ENCODE measurements around the gene ST6GAL1.
"Not testable (repeated sequence)": the region's sequence is repeated elsewhere in the genome, so short reads cannot be mapped to it uniquely, and the experiment has no call there.

The ST6GAL1 gene

GRCh38 chr3:186966406-186966805 lies 36.1 kb downstream of the ST6GAL1 start:
- no peak for DNase-seq

- DNase-seq, result not testable (repeated sequence)
Observed at GRCh38 chr3:186967236-186967635, 36.9 kb downstream of the ST6GAL1 start.

- DNase-seq, result peak in 12 of 51 donors; percentile 9 to 30 (median 20)
Observed at GRCh38 chr3:186967686-186968085, 37.4 kb downstream of the ST6GAL1 start.

- no peak for DNase-seq
Observed at GRCh38 chr3:186969607-186970006, 39.3 kb downstream of the ST6GAL1 start.

GRCh38 chr3:186971106-186971505 lies 40.8 kb downstream of the ST6GAL1 start:
- not testable (repeated sequence) for DNase-seq

- DNase-seq, result peak in 11 of 51 donors; percentile 9 to 55 (median 20)
Observed at GRCh38 chr3:186971578-186971977, 41.3 kb downstream of the ST6GAL1 start.

GRCh38 chr3:186973702-186974101 lies 43.4 kb downstream of the ST6GAL1 start:
- no peak for DNase-seq

GRCh38 chr3:186974824-186975313 lies 44.5 kb downstream of the ST6GAL1 start:
- no peak for DNase-seq

- no peak for DNase-seq
Observed at GRCh38 chr3:186975726-186976125, 45.4 kb downstream of the ST6GAL1 start.

- DNase-seq, result peak in 36 of 51 donors; percentile 7 to 69 (median 44)
Observed at GRCh38 chr3:186976837-186977750, 46.8 kb downstream of the ST6GAL1 start.

GRCh38 chr3:186978712-186979111 lies 48.4 kb downstream of the ST6GAL1 start:
- no peak for DNase-seq

GRCh38 chr3:186979852-186980251 lies 49.5 kb downstream of the ST6GAL1 start:
- no peak for DNase-seq

- DNase-seq, result no peak
Observed at GRCh38 chr3:186980989-186981388, 50.7 kb downstream of the ST6GAL1 start.

- no peak for DNase-seq
Observed at GRCh38 chr3:186983659-186984058, 53.3 kb downstream of the ST6GAL1 start.

- no peak for DNase-seq
Observed at GRCh38 chr3:186984064-186984463, 53.7 kb downstream of the ST6GAL1 start.

- DNase-seq, result peak in 1 of 51 donors; percentile 16
Observed at GRCh38 chr3:186985661-186986364, 55.5 kb downstream of the ST6GAL1 start.

- DNase-seq, result no peak
Observed at GRCh38 chr3:186986406-186986805, 56.1 kb downstream of the ST6GAL1 start.

- DNase-seq, result no peak
Observed at GRCh38 chr3:186986816-186987215, 56.5 kb downstream of the ST6GAL1 start.

GRCh38 chr3:186988806-186989205 lies 58.5 kb downstream of the ST6GAL1 start:
- DNase-seq, result no peak

GRCh38 chr3:186989429-186989828 lies 59.1 kb downstream of the ST6GAL1 start:
- no peak for DNase-seq

- DNase-seq, result no peak
Observed at GRCh38 chr3:186990277-186990676, 60.0 kb downstream of the ST6GAL1 start.

- DNase-seq, result peak in 13 of 51 donors; percentile 6 to 58 (median 15)
Observed at GRCh38 chr3:186990878-186991308, 60.6 kb downstream of the ST6GAL1 start.
